Adrenal gland (tissue), 5 donors: ENCODE data around the gene GDPGP1.

Experiments used
- CTCF ChIP-seq, 6 experiments: fragments of 450-650 bp in 4 of 6; fragments of 200-600 bp in 2 of 6; sonication (generic) in 1 of 6; IDR thresholded peaks; 1 replicate in 5 of 6; 2 replicates in 1 of 6; pipeline versions ENCODE4 v1.5.1 to v1.8.0; 2016 to 2021; ENCODE audit warnings: antibody characterized with exemption in 6 of 6, mild to moderate bottlenecking in 2 of 6, moderate library complexity in 1 of 6
- POLR2A ChIP-seq, 2 donors: fragments of 450-650 bp; IDR thresholded peaks; one replicate each; pipeline ENCODE4 v1.6.1; 2017; ENCODE audit warnings: antibody characterized with exemption in 2 of 2, mild to moderate bottlenecking in 2 of 2, moderate library complexity in 1 of 2
- donor health status: DM: no; HTN: no; CAD: no.

DNA sequence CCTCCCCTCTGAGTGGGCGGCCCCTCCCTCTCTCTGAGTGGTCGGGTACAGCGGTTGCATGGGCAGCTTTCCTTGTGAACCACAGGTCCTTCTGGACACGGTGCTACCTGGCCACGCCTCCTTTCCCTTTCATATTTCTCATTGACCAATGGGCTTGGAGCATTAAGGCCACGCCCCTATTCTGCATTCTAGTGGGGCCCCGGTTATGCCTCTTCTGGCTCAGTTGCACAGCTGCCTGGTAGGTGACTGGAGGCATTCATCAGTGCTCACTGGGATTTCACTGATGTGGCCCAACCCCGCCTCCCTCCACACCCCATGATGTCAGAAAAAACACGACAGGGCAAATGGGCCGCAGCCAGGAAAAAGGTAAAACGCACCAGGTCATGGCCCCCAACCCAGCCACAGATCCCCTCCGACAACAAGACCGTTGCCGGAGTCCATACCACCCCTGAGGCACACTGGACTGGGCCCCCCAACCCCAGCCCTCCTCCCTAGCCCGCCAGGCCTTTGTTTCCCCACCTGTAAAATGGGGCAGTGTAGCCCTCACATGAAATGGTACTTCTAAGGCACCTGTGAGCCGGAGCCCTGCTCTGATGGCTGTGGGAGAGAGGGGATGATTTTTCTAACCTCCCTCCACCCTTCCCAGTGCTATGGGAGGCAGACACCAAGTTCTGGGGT is 57.8 kb downstream of the GDPGP1 start:
- TF ChIP-seq POLR2A (IDR thresholded peaks at IDR 0.05) (no peak), CTCF (IDR thresholded peaks at IDR 0.05) (no peak)
